CD14-positive monocyte (primary cell): ENCODE measurements around the gene MRNIP. TPM values are rescaled to one million over a fixed set of nuclear protein-coding genes. Genes with fewer than 3 reads are reported as not detected.
A peak's percentile ranks its signal among the peaks of the same experiment; 100 is the strongest.

Experiments used
- DNase-seq, 3 donors: peaks; one replicate each; pipeline ENCODE4 v3.0.0-alpha.2; 2011 to 2022
- H2AFZ ChIP-seq: 2 replicates; pipeline ENCODE4 v1.6.0; 2012; ENCODE audit warnings: mild to moderate bottlenecking, low read depth, low read length, inconsistent platforms; ENCODE audit not compliant: insufficient read depth, poor library complexity, severe bottlenecking
- H3K27ac ChIP-seq, 2 donors: 1 replicate in 1 of 2; 2 replicates in 1 of 2; pipeline ENCODE4 v1.5.1; 2012 to 2013; ENCODE audit warnings: low read length in 2 of 2, control low read depth in 1 of 2, inconsistent platforms in 1 of 2, low read depth in 1 of 2, mild to moderate bottlenecking in 1 of 2
- H3K27me3 ChIP-seq, 2 donors: one replicate each; pipeline versions ENCODE4 v1.6.0 to v1.6.1; 2011 to 2013; ENCODE audit warnings: low read length in 2 of 2; ENCODE audit not compliant: control insufficient read depth in 2 of 2, insufficient read depth in 2 of 2
- H3K36me3 ChIP-seq, 2 donors: replicated peaks in 1 of 2; 1 replicate in 1 of 2; 2 replicates in 1 of 2; pipeline versions ENCODE4 v1.5.1 to v1.6.1; 2012 to 2013; ENCODE audit warnings: low read length in 2 of 2, control low read depth in 1 of 2, inconsistent platforms in 1 of 2, mild to moderate bottlenecking in 1 of 2; ENCODE audit not compliant: insufficient read depth in 2 of 2, control insufficient read depth in 1 of 2
- H3K4me1 ChIP-seq, 2 donors: 1 replicate in 1 of 2; 2 replicates in 1 of 2; pipeline versions ENCODE4 v1.5.1 to v1.6.1; 2012 to 2013; ENCODE audit warnings: low read length in 2 of 2, control low read depth in 1 of 2, inconsistent platforms in 1 of 2, mild to moderate bottlenecking in 1 of 2, moderate library complexity in 1 of 2; ENCODE audit not compliant: insufficient read depth in 2 of 2, control insufficient read depth in 1 of 2
- H3K4me2 ChIP-seq: replicated peaks from 2 replicates; pipeline ENCODE3; 2012; ENCODE audit warnings: low read length, moderate library complexity, mild to moderate bottlenecking; ENCODE audit not compliant: poor library complexity, severe bottlenecking; ENCODE audit errors: extremely low read depth
- H3K4me3 ChIP-seq, 3 experiments: fragments of 200-600 bp in 1 of 3; sonication (generic) in 1 of 3; replicated peaks in 1 of 3; 1 replicate in 2 of 3; 2 replicates in 1 of 3; pipeline ENCODE4 v1.5.1; 2011 to 2013; ENCODE audit warnings: low read length in 3 of 3, mild to moderate bottlenecking in 3 of 3, control low read depth in 2 of 3, low read depth in 2 of 3, inconsistent platforms in 1 of 3, moderate library complexity in 1 of 3
- H3K79me2 ChIP-seq: 2 replicates; pipeline ENCODE4 v1.6.0; 2012; ENCODE audit warnings: mild to moderate bottlenecking, control low read depth, inconsistent platforms, low read length, moderate library complexity; ENCODE audit not compliant: insufficient read depth
- H3K9ac ChIP-seq: 2 replicates; pipeline ENCODE4 v1.6.0; 2017; ENCODE audit warnings: low read length, mild to moderate bottlenecking; ENCODE audit not compliant: insufficient read depth, poor library complexity, severe bottlenecking
- H3K9me3 ChIP-seq, 2 donors: replicated peaks in 1 of 2; 1 replicate in 1 of 2; 2 replicates in 1 of 2; pipeline versions ENCODE4 v1.5.1 to v1.6.1; 2012 to 2013; ENCODE audit warnings: low read length in 2 of 2, control low read depth in 1 of 2; ENCODE audit not compliant: control insufficient read depth in 1 of 2, insufficient read depth in 1 of 2
- H4K20me1 ChIP-seq: 2 replicates; pipeline ENCODE4 v1.6.0; 2012; ENCODE audit warnings: mild to moderate bottlenecking, low read length, control low read depth, moderate library complexity; ENCODE audit not compliant: insufficient read depth
- H3K27ac Mint-ChIP-seq, 7 donors: one replicate each; pipeline ENCODE4 v1.8.0; 2020; ENCODE audit warnings: mild to moderate bottlenecking in 7 of 7, mixed read lengths in 7 of 7, moderate library complexity in 6 of 7, inconsistent platforms in 2 of 7
- H3K27me3 Mint-ChIP-seq, 3 donors: one replicate each; pipeline ENCODE4 v1.8.0; 2021 to 2022; ENCODE audit warnings: low read depth in 3 of 3, mild to moderate bottlenecking in 3 of 3, mixed read lengths in 3 of 3, moderate library complexity in 3 of 3, inconsistent platforms in 1 of 3
- H3K36me3 Mint-ChIP-seq, 2 donors: one replicate each; pipeline ENCODE4 v1.8.0; 2020; ENCODE audit warnings: mixed read lengths in 2 of 2, inconsistent platforms in 1 of 2, mild to moderate bottlenecking in 1 of 2
- H3K4me1 Mint-ChIP-seq: one replicate; pipeline ENCODE4 v1.8.0; 2020; ENCODE audit warnings: mild to moderate bottlenecking, mixed read lengths
- H3K4me3 Mint-ChIP-seq, 2 donors: one replicate each; pipeline ENCODE4 v1.8.0; 2020; ENCODE audit warnings: mild to moderate bottlenecking in 2 of 2, mixed read lengths in 2 of 2, moderate library complexity in 1 of 2
- H3K9me3 Mint-ChIP-seq, 7 donors: one replicate each; pipeline ENCODE4 v1.8.0; 2020 to 2022; ENCODE audit warnings: mixed read lengths in 7 of 7, mild to moderate bottlenecking in 6 of 7, moderate library complexity in 6 of 7, inconsistent platforms in 2 of 7
- WGBS: methylation state at CpG from one replicate; pipeline ENCODE4 v1.1.5; 2013; ENCODE audit warnings: missing lambda C conversion rate; ENCODE audit not compliant: insufficient coverage; 5-methylcytosine and 5-hydroxymethylcytosine counted together
- intact Hi-C, 2 donors: fragments of 100-400 bp; cut with micrococcal nuclease; formaldehyde crosslinking; loops; one replicate each; pipeline versions ENCODE4 v1.15.0 to v1.15.1; 2023
- polyA plus RNA-seq, 3 donors: library from polyadenylated mRNA; depleted of rRNA in 1 of 3; unstranded in 2 of 3; stranded (reverse) in 1 of 3; fragments of 300-500 nt in 2 of 3; fragments of >200 nt in 1 of 3; fragmentation: Illumina TruSeq in 2 of 3; gene quantifications; 1 replicate in 2 of 3; 2 replicates in 1 of 3; pipeline ENCODE4 v1.2.3, GENCODE V29; 2012 to 2021
- TF ChIP-seq, protein P1 (sequence below): fragments of 200-600 bp; IDR thresholded peaks from one replicate; pipeline ENCODE4 v1.8.0; 2022; ENCODE audit warnings: antibody characterized with exemption, mild to moderate bottlenecking

Gene MRNIP
- polyA plus RNA-seq, 3 donors: 1.2 to 23.0 (median 1.4) TPM

DNA sequence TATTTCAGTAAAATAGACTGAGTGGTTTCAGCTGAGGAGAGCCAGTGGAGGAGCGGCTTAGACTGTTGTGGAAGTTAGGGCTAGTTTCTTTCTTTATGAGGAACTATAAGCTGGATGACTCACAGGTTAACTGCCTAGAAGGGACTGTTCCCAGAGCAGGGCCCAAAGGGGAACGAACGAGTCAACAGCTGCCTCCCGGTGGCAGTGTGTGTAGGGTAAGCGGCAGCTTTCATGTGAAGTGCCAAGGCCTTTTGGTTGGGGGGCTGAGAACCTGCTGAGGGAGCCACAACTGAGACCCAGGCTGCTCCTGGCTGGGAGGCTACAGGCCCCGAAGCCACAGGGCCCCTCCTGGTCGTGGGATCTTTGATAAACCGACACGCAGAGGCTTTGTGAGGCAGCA lies 30.9 kb downstream of the MRNIP start:
- Mint-ChIP-seq H3K27ac (peak overlapping the region; percentile 86 to 94 (median 92)), H3K27me3 (peaks cover 0 to 1% (median 0%) of the 10 kb centered on the region in 3 donors), H3K4me1 (peaks cover 41% of the 10 kb centered on the region), H3K36me3 (peaks cover 93 to 99% of the 10 kb centered on the region in 2 donors), H3K9me3 (peaks cover 0 to 2% (median 0%) of the 10 kb centered on the region in 7 donors), H3K4me3 (peak overlapping the region; percentile 43 to 53)
- 0% methylated on average over 6 of the region's 9 CpGs for WGBS
- H3K36me3 ChIP-seq: peaks cover 92 to 97% of the 10 kb centered on the region in 2 donors
- H3K27ac ChIP-seq: peak overlapping the region; percentile 73 to 76
- peak overlapping the region; percentile 55 for H3K4me2 ChIP-seq
- no peak overlapping the region for H2AFZ ChIP-seq
- peaks cover 100% of the 10 kb centered on the region for H4K20me1 ChIP-seq
- H3K4me3 ChIP-seq: peak overlapping the region in 1 of 3 experiments; percentile 51
- H3K27me3 ChIP-seq: no peaks in the 10 kb centered on the region
- no peaks in the 10 kb centered on the region for H3K9me3 ChIP-seq
- intact Hi-C loops: loop anchor here in 1 of 2 donors (10.0 kb wide), 2 partner anchors 147 to 203 kb away; partner anchors contain the start of gene HNRNPH1
- no peak overlapping the region for H3K9ac ChIP-seq
- H3K79me2 ChIP-seq: peaks cover 51% of the 10 kb centered on the region
- DNase-seq: peak; percentile 84 to 92 (median 90)
- TF ChIP-seq, protein P1, sequence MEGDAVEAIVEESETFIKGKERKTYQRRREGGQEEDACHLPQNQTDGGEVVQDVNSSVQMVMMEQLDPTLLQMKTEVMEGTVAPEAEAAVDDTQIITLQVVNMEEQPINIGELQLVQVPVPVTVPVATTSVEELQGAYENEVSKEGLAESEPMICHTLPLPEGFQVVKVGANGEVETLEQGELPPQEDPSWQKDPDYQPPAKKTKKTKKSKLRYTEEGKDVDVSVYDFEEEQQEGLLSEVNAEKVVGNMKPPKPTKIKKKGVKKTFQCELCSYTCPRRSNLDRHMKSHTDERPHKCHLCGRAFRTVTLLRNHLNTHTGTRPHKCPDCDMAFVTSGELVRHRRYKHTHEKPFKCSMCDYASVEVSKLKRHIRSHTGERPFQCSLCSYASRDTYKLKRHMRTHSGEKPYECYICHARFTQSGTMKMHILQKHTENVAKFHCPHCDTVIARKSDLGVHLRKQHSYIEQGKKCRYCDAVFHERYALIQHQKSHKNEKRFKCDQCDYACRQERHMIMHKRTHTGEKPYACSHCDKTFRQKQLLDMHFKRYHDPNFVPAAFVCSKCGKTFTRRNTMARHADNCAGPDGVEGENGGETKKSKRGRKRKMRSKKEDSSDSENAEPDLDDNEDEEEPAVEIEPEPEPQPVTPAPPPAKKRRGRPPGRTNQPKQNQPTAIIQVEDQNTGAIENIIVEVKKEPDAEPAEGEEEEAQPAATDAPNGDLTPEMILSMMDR: peak; percentile 14
- H3K4me1 ChIP-seq: peaks cover 20 to 34% of the 10 kb centered on the region in 2 donors

DNA sequence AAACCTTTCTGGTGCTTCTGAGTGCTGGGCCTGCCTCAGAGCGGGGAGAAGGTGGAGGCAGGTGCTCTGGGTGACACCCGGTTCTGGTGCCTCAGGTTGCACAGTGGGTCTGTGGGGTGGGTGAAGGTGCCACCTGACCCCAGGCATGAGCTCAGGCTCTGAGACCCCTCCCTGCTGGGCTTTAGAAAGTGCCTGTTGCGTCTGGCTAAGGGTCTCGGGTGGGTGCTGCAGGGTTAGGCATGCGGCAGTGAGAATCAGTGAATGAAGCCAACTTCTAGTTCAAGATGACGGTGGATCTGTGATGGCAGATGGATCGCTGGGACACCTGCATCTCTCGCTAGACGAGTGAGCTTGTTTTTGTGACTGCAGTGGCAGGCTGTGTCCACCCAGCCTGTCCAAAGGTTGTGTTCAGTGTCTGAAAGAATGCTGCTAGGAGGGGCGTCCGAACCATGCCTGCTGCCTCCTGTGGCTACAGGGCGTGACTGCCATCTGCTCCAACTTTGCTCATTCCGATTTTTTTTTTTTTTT lies 32.9 kb downstream of the MRNIP start:
- Histone ChIP-seq H2AFZ (no peak overlapping the region), H3K27me3 (no peaks in the 10 kb centered on the region), H3K9me3 (no peaks in the 10 kb centered on the region), H3K4me2 (no peak overlapping the region), H3K79me2 (peaks cover 65% of the 10 kb centered on the region), H3K9ac (no peak overlapping the region), H4K20me1 (peaks cover 100% of the 10 kb centered on the region), H3K36me3 (peaks cover 76 to 81% of the 10 kb centered on the region in 2 donors), H3K27ac (no peak overlapping the region), H3K4me1 (peaks cover 30 to 44% of the 10 kb centered on the region in 2 donors), H3K4me3 (no peak overlapping the region)
- peaks cover 0 to 1% (median 0%) of the 10 kb centered on the region in 3 donors for H3K27me3 Mint-ChIP-seq
- peaks cover 0 to 2% (median 0%) of the 10 kb centered on the region in 7 donors for H3K9me3 Mint-ChIP-seq
- intact Hi-C loops: loop anchor here in 1 of 2 donors (10.0 kb wide), 2 partner anchors 149 to 201 kb away; partner anchors contain the start of gene HNRNPH1
- 98% methylated on average over 11 of the region's 13 CpGs for WGBS
- peaks cover 80 to 86% of the 10 kb centered on the region in 2 donors for H3K36me3 Mint-ChIP-seq
- peaks cover 50% of the 10 kb centered on the region for H3K4me1 Mint-ChIP-seq
- H3K27ac Mint-ChIP-seq: peak overlapping the region in 3 of 7 donors; percentile 15 to 76 (median 50)
- TF ChIP-seq, protein P1: no peak
- H3K4me3 Mint-ChIP-seq: no peak overlapping the region
- no peak for DNase-seq
